Measurements from ENCODE around the gene NLGN1.

The NLGN1 gene

GRCh38 chr3:173719585-173719984 lies 322.0 kb downstream of the NLGN1 start:
- WGBS, result 91% methylated on average over 3 of the region's 3 CpGs
- H3K36me3 ChIP-seq (ENCODE audit: insufficient read depth, low read length), result no peaks in the 10 kb centered on the region
- H3K27ac ChIP-seq (ENCODE audit: low read depth, low read length), result no peak overlapping the region
- no peaks in the 10 kb centered on the region for H3K27me3 ChIP-seq (ENCODE audit: insufficient read depth, low read length)
- no peaks in the 10 kb centered on the region for H3K9me3 ChIP-seq (ENCODE audit: insufficient read depth, low read depth, low read length)
- H3K4me3 ChIP-seq (ENCODE audit: low read length), result no peak overlapping the region
- peaks cover 8% of the 10 kb centered on the region for H3K4me1 ChIP-seq (ENCODE audit: insufficient read depth, low read length)
- H3K9ac ChIP-seq (ENCODE audit: low read depth, low read length), result no peak overlapping the region

DNA sequence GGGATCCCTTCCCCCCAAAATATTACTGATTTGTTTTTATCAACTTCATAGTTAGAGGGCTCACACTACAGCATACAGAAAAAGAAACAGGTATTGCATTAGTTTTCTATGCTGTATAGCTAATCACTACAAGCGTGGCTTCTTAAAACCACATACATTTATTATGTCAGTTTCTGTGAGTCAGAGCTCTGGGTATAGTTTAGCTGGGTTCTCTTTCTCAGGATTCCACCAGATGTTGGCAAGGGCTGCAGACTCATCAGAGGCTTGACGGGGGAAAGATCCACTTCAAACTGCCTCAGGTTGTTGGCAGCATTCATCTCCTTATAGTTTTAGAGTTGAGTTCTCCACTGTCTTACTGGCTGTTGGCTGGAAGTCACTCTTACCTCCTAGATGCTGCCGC lies 328.0 kb downstream of the NLGN1 start:
- Histone ChIP-seq H3K4me1 (ENCODE audit: insufficient read depth, low read length) (no peaks in the 10 kb centered on the region), H3K9me3 (ENCODE audit: insufficient read depth, low read depth, low read length) (no peaks in the 10 kb centered on the region), H3K27ac (ENCODE audit: low read depth, low read length) (no peak overlapping the region), H3K36me3 (ENCODE audit: insufficient read depth, low read length) (no peaks in the 10 kb centered on the region), H3K27me3 (ENCODE audit: insufficient read depth, low read length) (no peaks in the 10 kb centered on the region), H3K4me3 (ENCODE audit: low read length) (no peak overlapping the region), H3K9ac (ENCODE audit: low read depth, low read length) (no peak overlapping the region)
- 93% methylated on average over 3 of the region's 3 CpGs for WGBS

DNA sequence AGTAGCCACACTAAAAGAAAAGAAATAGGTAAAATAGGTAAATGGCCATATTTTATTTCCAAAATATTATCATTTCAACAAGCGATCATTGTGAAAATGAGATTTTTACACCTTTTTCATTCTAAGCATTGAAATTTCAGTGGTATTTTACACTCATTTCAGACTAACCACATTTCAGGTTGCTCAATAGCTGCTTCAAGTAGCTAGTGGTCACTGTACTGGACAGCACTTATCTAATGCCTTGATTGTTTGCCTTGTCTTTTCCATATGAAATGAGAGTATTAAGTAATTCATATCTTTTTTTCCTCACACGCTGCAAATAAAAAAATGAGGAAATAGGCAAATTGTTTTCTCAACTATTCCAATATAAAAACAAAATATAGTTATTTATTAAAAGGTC lies 332.8 kb downstream of the NLGN1 start:
- H3K9me3 ChIP-seq (ENCODE audit: insufficient read depth, low read depth, low read length), result no peaks in the 10 kb centered on the region
- H3K27me3 ChIP-seq (ENCODE audit: insufficient read depth, low read length), result no peaks in the 10 kb centered on the region
- H3K4me1 ChIP-seq (ENCODE audit: insufficient read depth, low read length), result no peaks in the 10 kb centered on the region; the same call in 1 of the 2 replicates
- H3K36me3 ChIP-seq (ENCODE audit: insufficient read depth, low read length), result no peaks in the 10 kb centered on the region
- no peak overlapping the region for H3K4me3 ChIP-seq (ENCODE audit: low read length)
- H3K27ac ChIP-seq (ENCODE audit: low read depth, low read length), result no peak overlapping the region
- WGBS, result 88% methylated on average over 1 of the region's 2 CpGs
- H3K9ac ChIP-seq (ENCODE audit: low read depth, low read length), result no peak overlapping the region

DNA sequence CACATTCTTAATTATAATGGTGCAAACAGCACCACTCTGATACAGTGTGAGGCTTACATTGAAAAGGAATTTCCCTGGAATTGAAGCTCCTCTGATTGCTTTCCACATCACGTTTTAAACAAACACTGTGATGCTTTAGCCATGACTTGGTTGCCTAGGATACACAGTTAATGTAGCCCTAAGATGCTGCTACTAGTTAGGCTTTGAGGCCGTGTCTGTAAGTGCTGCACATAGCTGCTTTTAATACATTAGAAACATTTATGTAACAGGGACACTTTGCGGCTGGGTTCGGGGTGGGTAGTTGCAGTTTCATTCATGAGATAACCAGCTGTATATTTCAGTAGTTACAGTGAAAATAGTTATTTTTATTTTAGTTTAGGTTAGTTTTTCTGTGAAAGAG lies 334.7 kb downstream of the NLGN1 start:
- no peak overlapping the region for H3K27ac ChIP-seq (ENCODE audit: low read depth, low read length)
- H3K9me3 ChIP-seq (ENCODE audit: insufficient read depth, low read depth, low read length), result no peaks in the 10 kb centered on the region
- H3K36me3 ChIP-seq (ENCODE audit: insufficient read depth, low read length), result no peaks in the 10 kb centered on the region
- no peaks in the 10 kb centered on the region; the same call in 1 of the 2 replicates for H3K4me1 ChIP-seq (ENCODE audit: insufficient read depth, low read length)
- no peak overlapping the region for H3K4me3 ChIP-seq (ENCODE audit: low read length)
- 83% methylated on average over 4 of the region's 4 CpGs for WGBS
- no peak overlapping the region for H3K9ac ChIP-seq (ENCODE audit: low read depth, low read length)
- no peaks in the 10 kb centered on the region for H3K27me3 ChIP-seq (ENCODE audit: insufficient read depth, low read length)

GRCh38 chr3:173733029-173733652 lies 335.6 kb downstream of the NLGN1 start:
- WGBS, result no CpG with 5 or more reads among the region's 1 CpG
- Histone ChIP-seq H3K9ac (ENCODE audit: low read depth, low read length) (no peak overlapping the region), H3K4me1 (ENCODE audit: insufficient read depth, low read length) (no peaks in the 10 kb centered on the region; the same call in 1 of the 2 replicates), H3K36me3 (ENCODE audit: insufficient read depth, low read length) (no peaks in the 10 kb centered on the region), H3K4me3 (ENCODE audit: low read length) (no peak overlapping the region), H3K9me3 (ENCODE audit: insufficient read depth, low read depth, low read length) (no peaks in the 10 kb centered on the region), H3K27ac (ENCODE audit: low read depth, low read length) (no peak overlapping the region), H3K27me3 (ENCODE audit: insufficient read depth, low read length) (no peaks in the 10 kb centered on the region)

DNA sequence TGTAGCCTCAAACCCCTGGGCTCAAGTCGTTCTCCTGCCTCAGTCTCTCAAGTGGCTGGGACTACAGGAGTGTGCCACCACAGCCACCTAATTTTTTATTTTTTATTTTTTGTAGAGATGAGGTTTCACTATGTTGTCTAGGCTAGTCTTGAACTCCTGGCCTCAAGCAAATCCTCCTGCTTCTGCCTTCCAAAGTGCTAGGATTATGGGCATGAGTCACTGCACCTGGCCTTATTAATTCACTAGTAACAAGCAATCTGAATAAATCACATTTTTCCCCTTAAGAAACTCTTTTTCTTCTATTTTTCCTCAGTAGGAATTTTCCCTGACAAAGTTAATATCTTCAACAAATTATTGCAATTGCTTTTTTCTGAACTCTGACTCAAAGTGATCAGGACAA lies 336.9 kb downstream of the NLGN1 start:
- H3K9ac ChIP-seq (ENCODE audit: low read depth, low read length), result no peak overlapping the region
- H3K4me3 ChIP-seq (ENCODE audit: low read length), result no peak overlapping the region
- H3K4me1 ChIP-seq (ENCODE audit: insufficient read depth, low read length), result peaks cover 10% of the 10 kb centered on the region
- 97% methylated on average over 1 of the region's 1 CpG for WGBS
- no peaks in the 10 kb centered on the region for H3K36me3 ChIP-seq (ENCODE audit: insufficient read depth, low read length)
- no peaks in the 10 kb centered on the region for H3K9me3 ChIP-seq (ENCODE audit: insufficient read depth, low read depth, low read length)
- H3K27ac ChIP-seq (ENCODE audit: low read depth, low read length), result no peak overlapping the region
- H3K27me3 ChIP-seq (ENCODE audit: insufficient read depth, low read length), result no peaks in the 10 kb centered on the region

DNA sequence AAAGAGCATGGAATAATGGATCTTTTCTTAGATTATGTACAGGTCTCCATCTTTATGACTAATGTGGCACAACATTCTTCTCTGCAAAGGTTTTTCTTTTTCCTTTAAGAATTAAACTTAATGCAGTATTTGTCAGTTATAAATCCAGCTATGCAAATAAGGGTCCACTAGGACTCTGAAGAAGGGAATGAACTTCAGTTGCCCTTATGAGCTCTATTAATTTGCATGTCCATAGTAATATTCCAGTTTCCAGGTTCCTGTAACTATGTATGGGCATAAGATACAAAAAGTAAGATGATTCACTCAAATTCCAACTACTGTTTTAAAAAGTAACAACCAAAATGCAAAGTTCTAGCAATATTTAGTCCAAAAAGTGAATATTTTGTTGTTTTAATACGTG lies 337.4 kb downstream of the NLGN1 start:
- Histone ChIP-seq H3K27me3 (ENCODE audit: insufficient read depth, low read length) (no peaks in the 10 kb centered on the region), H3K4me3 (ENCODE audit: low read length) (no peak overlapping the region), H3K27ac (ENCODE audit: low read depth, low read length) (no peak overlapping the region), H3K9me3 (ENCODE audit: insufficient read depth, low read depth, low read length) (no peaks in the 10 kb centered on the region), H3K4me1 (ENCODE audit: insufficient read depth, low read length) (peaks cover 14% of the 10 kb centered on the region), H3K36me3 (ENCODE audit: insufficient read depth, low read length) (no peaks in the 10 kb centered on the region), H3K9ac (ENCODE audit: low read depth, low read length) (no peak overlapping the region)
- WGBS, result no CpG with 5 or more reads among the region's 1 CpG

DNA sequence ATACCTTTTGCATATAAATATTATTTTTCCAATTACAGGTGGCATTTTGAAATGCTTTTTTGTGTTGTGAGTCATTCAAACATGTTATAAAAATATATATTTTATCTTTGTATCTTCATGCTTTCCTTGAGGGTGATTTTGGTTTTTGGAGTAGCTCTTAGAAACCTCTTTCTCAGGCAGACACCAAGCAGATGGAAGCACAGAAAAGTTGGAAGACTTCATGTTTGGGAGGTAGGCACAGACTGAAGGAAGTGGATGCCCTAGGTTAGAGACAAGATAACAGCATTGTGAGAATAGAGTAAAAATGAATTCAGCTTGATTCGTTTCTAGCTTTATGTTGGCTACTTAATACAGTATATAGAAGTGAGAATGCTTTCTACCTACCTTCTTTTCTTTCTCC lies 338.3 kb downstream of the NLGN1 start:
- H3K27me3 ChIP-seq (ENCODE audit: insufficient read depth, low read length), result no peaks in the 10 kb centered on the region
- no CpG with 5 or more reads among the region's 1 CpG for WGBS

GRCh38 chr3:173737167-173737808 lies 339.7 kb downstream of the NLGN1 start:
- H3K9me3 ChIP-seq (ENCODE audit: insufficient read depth, low read depth, low read length), result no peaks in the 10 kb centered on the region
- no peak overlapping the region for H3K4me3 ChIP-seq (ENCODE audit: low read length)
- no peaks in the 10 kb centered on the region for H3K36me3 ChIP-seq (ENCODE audit: insufficient read depth, low read length)
- no peaks in the 10 kb centered on the region for H3K27me3 ChIP-seq (ENCODE audit: insufficient read depth, low read length)
- no peak overlapping the region for H3K27ac ChIP-seq (ENCODE audit: low read depth, low read length)
- WGBS, result 86% methylated on average over 1 of the region's 2 CpGs
- peaks cover 17% of the 10 kb centered on the region for H3K4me1 ChIP-seq (ENCODE audit: insufficient read depth, low read length)
- H3K9ac ChIP-seq (ENCODE audit: low read depth, low read length), result no peak overlapping the region

More for the DNA sequence above, 338.3 kb downstream of the NLGN1 start:
- Histone ChIP-seq H3K36me3 (ENCODE audit: insufficient read depth, low read length) (no peaks in the 10 kb centered on the region), H3K9me3 (ENCODE audit: insufficient read depth, low read depth, low read length) (no peaks in the 10 kb centered on the region), H3K9ac (ENCODE audit: low read depth, low read length) (no peak overlapping the region), H3K27ac (ENCODE audit: low read depth, low read length) (no peak overlapping the region), H3K4me1 (ENCODE audit: insufficient read depth, low read length) (peaks cover 17% of the 10 kb centered on the region), H3K4me3 (ENCODE audit: low read length) (no peak overlapping the region)

DNA sequence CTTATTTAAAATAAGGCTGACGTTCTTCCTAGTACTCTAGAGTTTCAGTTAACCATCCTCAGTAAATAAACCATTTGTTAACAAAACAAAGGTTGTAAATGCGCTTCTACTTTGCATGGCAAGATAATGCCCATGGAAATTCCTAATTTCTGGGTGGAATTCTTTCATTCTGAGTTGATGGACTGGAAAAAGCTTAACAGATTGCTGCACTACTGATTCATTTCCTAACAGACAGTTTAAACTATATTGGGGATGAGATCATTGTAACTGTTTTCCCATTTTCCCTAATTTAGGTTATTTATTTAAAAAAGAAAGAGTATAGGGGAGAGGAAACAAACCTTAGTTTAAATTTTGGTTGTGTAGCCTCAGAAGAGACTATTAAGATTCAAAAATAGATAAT lies 342.2 kb downstream of the NLGN1 start:
- H3K27me3 ChIP-seq (ENCODE audit: insufficient read depth, low read length), result no peaks in the 10 kb centered on the region
- H3K36me3 ChIP-seq (ENCODE audit: insufficient read depth, low read length), result no peaks in the 10 kb centered on the region
- H3K4me1 ChIP-seq (ENCODE audit: insufficient read depth, low read length), result peaks cover 17% of the 10 kb centered on the region
- no peak overlapping the region for H3K27ac ChIP-seq (ENCODE audit: low read depth, low read length)
- no peak overlapping the region for H3K4me3 ChIP-seq (ENCODE audit: low read length)
- no peak overlapping the region for H3K9ac ChIP-seq (ENCODE audit: low read depth, low read length)
- WGBS, result 73% methylated on average over 2 of the region's 2 CpGs
- H3K9me3 ChIP-seq (ENCODE audit: insufficient read depth, low read depth, low read length), result no peaks in the 10 kb centered on the region

GRCh38 chr3:173742491-173742890 lies 344.9 kb downstream of the NLGN1 start:
- no peaks in the 10 kb centered on the region for H3K27me3 ChIP-seq (ENCODE audit: insufficient read depth, low read length)
- H3K4me1 ChIP-seq (ENCODE audit: insufficient read depth, low read length), result peaks cover 17% of the 10 kb centered on the region
- WGBS, result 100% methylated on average over 1 of the region's 1 CpG
- H3K4me3 ChIP-seq (ENCODE audit: low read length), result no peak overlapping the region
- H3K36me3 ChIP-seq (ENCODE audit: insufficient read depth, low read length), result no peaks in the 10 kb centered on the region
- no peak overlapping the region for H3K27ac ChIP-seq (ENCODE audit: low read depth, low read length)
- H3K9ac ChIP-seq (ENCODE audit: low read depth, low read length), result no peak overlapping the region
- H3K9me3 ChIP-seq (ENCODE audit: insufficient read depth, low read depth, low read length), result no peaks in the 10 kb centered on the region

Measured in HUES64 (cell line).